Astrocyte of the cerebellum (primary cell): ENCODE results near the gene AGAP1.

Experiments
- DNase-seq: peaks from one replicate; pipeline ENCODE4 v3.0.0-alpha.2; 2011; ENCODE audit warnings: low read depth
- H3K4me3 ChIP-seq: 2 replicates; pipeline ENCODE4 v1.5.1; 2011; ENCODE audit warnings: mild to moderate bottlenecking, low read depth, low read length, moderate library complexity
- in situ Hi-C: cut with HindIII; loops from 2 replicates; pipeline ENCODE4 v1.10.0; 2017; ENCODE audit warnings: low sequenced_read_pairs
- TF ChIP-seq, protein P1 (sequence below): IDR thresholded peaks from 2 replicates; pipeline ENCODE4 v1.5.1; 2012; ENCODE audit warnings: low read length, low read depth, moderate library complexity, mild to moderate bottlenecking; ENCODE audit errors: missing control alignments

Gene AGAP1

GRCh38 chr2:235839974-235840373 lies 346.1 kb downstream of the AGAP1 start:
- H3K4me3 ChIP-seq, result no peak overlapping the region
- TF ChIP-seq, protein P1, sequence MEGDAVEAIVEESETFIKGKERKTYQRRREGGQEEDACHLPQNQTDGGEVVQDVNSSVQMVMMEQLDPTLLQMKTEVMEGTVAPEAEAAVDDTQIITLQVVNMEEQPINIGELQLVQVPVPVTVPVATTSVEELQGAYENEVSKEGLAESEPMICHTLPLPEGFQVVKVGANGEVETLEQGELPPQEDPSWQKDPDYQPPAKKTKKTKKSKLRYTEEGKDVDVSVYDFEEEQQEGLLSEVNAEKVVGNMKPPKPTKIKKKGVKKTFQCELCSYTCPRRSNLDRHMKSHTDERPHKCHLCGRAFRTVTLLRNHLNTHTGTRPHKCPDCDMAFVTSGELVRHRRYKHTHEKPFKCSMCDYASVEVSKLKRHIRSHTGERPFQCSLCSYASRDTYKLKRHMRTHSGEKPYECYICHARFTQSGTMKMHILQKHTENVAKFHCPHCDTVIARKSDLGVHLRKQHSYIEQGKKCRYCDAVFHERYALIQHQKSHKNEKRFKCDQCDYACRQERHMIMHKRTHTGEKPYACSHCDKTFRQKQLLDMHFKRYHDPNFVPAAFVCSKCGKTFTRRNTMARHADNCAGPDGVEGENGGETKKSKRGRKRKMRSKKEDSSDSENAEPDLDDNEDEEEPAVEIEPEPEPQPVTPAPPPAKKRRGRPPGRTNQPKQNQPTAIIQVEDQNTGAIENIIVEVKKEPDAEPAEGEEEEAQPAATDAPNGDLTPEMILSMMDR, result no peak
- DNase-seq, result no peak
- in situ Hi-C loops, result no loop called here

GRCh38 chr2:235841863-235842262 lies 348.0 kb downstream of the AGAP1 start:
- no peak for DNase-seq
- in situ Hi-C loops, result no loop called here
- H3K4me3 ChIP-seq, result no peak overlapping the region
- TF ChIP-seq, protein P1, result no peak

DNA sequence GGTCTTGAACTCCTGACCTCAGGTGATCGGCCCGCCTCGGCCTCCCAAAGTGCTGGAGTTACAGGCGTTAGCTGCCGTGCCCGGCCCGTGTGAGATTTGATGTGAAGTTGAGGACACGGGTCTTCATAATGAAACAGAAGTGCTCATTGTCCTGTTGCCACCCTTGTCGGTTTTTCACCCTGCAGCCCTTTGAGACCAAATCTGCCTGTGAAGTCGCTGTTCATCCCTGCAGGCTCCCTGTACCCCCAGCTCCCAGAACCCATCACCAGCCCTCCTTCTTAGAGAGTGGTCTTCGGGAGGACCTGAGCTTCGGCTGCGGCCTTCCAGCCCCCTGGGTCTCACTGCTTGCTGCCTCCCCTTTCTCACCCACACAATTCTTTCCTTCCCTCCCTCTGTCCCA lies 349.1 kb downstream of the AGAP1 start:
- no peak for DNase-seq
- no peak overlapping the region for H3K4me3 ChIP-seq
- in situ Hi-C loops, result no loop called here
- TF ChIP-seq, protein P1, result no peak

- no peak for DNase-seq
- in situ Hi-C loops, result no loop called here
- TF ChIP-seq, protein P1, result no peak
- H3K4me3 ChIP-seq, result no peak overlapping the region
Measured at GRCh38 chr2:235843591-235844395, 349.9 kb downstream of the AGAP1 start.

DNA sequence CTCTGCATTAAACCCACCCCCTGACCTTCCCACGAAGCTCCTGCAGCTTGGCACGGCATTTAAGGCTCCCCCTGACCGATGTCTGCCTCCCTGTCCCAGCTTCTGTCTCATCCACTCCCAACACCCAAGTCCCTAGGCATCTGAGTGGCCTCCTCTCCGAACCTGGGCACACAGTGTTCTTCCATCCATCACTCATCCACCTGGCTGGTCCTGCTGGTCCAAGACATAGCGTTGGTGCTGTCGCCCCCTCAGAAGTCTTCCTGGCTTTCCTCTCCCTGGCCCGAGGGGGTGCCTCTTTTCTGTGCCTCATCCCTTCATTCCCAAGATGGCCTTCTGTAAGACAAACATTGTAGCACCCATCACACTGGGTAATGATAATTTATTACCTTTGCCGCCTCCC lies 350.7 kb downstream of the AGAP1 start:
- in situ Hi-C loops, result no loop called here
- H3K4me3 ChIP-seq, result no peak overlapping the region
- no peak for DNase-seq
- TF ChIP-seq, protein P1, result no peak

- DNase-seq, result no peak
- no peak overlapping the region for H3K4me3 ChIP-seq
- TF ChIP-seq, protein P1, result no peak
- in situ Hi-C loops, result loop anchor here (5.0 kb wide), 1 partner anchor 57 kb away; no protein-coding TSS in a partner anchor
Measured at GRCh38 chr2:235845245-235845644, 351.4 kb downstream of the AGAP1 start.
